ENCODE data around the gene EDIL3. TPM values are rescaled to one million over a fixed set of nuclear protein-coding genes. Genes with fewer than 3 reads are reported as not detected.

The EDIL3 gene
- total RNA-seq, 4 donors from 2014 or later, result 0.20 to 1.5 (median 0.75) TPM

DNA sequence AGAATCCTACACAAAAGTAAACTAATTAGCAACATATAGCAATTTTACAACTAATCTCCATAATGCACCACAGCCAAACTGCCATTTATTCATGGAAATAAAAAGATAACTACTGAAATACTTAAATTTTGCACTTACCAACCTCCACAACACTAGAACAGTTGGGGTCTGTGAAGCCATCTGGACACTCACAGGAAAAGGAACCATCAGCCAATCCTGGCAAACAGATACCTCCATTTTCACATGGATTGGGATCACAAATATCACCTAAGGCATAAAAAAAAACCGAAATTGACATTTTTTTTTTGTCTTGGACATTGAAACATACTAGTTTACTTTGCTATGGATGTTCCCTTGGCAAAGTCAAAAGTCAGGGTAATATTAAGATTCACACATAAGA is 130.7 kb downstream of the EDIL3 start:
- no peak overlapping the region for H3K27ac ChIP-seq
- no peaks in the 10 kb centered on the region for H3K4me1 ChIP-seq
- no peak overlapping the region for H3K4me3 ChIP-seq
- TF ChIP-seq, protein P1, sequence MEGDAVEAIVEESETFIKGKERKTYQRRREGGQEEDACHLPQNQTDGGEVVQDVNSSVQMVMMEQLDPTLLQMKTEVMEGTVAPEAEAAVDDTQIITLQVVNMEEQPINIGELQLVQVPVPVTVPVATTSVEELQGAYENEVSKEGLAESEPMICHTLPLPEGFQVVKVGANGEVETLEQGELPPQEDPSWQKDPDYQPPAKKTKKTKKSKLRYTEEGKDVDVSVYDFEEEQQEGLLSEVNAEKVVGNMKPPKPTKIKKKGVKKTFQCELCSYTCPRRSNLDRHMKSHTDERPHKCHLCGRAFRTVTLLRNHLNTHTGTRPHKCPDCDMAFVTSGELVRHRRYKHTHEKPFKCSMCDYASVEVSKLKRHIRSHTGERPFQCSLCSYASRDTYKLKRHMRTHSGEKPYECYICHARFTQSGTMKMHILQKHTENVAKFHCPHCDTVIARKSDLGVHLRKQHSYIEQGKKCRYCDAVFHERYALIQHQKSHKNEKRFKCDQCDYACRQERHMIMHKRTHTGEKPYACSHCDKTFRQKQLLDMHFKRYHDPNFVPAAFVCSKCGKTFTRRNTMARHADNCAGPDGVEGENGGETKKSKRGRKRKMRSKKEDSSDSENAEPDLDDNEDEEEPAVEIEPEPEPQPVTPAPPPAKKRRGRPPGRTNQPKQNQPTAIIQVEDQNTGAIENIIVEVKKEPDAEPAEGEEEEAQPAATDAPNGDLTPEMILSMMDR (IDR thresholded peaks at IDR 0.05 in 4 of 5, conservative IDR thresholded peaks at IDR 0.05 in 1 of 5), result no peak
- TF ChIP-seq POLR2A (IDR thresholded peaks at IDR 0.05), result no peak
- H3K27me3 ChIP-seq, result no peaks in the 10 kb centered on the region
- in situ Hi-C loops (cut with MboI; ENCODE audit: low sequenced_read_pairs in 4 of 4) (no loop called here), intact Hi-C loops (cut with DNase I; ENCODE audit: low total_unique reads) (no loop called here)
- DNase-seq (no peak), ATAC-seq (no peak)
- no peaks in the 10 kb centered on the region for H3K36me3 ChIP-seq
- no peaks in the 10 kb centered on the region for H3K9me3 ChIP-seq

DNA sequence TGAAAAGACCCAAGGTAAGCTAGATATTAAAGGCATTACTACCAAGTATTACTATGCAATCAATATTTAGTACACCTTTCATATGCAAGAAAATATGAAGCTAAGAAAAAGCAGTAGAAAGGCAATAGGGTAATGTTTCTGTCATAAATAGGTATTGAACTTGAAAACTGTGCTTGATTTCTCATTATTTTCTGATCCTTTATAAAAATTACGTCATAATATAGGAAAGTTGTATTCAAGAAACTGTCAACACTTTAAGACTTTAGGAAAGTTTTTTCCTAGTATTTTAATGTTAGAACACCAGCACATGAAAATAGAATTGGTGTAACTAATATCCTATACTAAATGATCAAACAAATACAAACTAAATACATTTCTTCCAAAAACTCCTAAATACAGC is 133.2 kb downstream of the EDIL3 start:
- no peak for ATAC-seq
- intact Hi-C loops (cut with DNase I; ENCODE audit: low total_unique reads) (no loop called here), in situ Hi-C loops (cut with MboI; ENCODE audit: low sequenced_read_pairs in 4 of 4) (no loop called here)
- Histone ChIP-seq H3K4me1 (no peaks in the 10 kb centered on the region), H3K36me3 (no peaks in the 10 kb centered on the region), H3K27me3 (no peaks in the 10 kb centered on the region), H3K4me3 (no peak overlapping the region), H3K9me3 (no peaks in the 10 kb centered on the region), H3K27ac (no peak overlapping the region)
- DNase-seq, result no peak
- TF ChIP-seq, protein P1 (IDR thresholded peaks at IDR 0.05 in 4 of 5, conservative IDR thresholded peaks at IDR 0.05 in 1 of 5), result no peak
- TF ChIP-seq POLR2A (IDR thresholded peaks at IDR 0.05), result no peak

DNA sequence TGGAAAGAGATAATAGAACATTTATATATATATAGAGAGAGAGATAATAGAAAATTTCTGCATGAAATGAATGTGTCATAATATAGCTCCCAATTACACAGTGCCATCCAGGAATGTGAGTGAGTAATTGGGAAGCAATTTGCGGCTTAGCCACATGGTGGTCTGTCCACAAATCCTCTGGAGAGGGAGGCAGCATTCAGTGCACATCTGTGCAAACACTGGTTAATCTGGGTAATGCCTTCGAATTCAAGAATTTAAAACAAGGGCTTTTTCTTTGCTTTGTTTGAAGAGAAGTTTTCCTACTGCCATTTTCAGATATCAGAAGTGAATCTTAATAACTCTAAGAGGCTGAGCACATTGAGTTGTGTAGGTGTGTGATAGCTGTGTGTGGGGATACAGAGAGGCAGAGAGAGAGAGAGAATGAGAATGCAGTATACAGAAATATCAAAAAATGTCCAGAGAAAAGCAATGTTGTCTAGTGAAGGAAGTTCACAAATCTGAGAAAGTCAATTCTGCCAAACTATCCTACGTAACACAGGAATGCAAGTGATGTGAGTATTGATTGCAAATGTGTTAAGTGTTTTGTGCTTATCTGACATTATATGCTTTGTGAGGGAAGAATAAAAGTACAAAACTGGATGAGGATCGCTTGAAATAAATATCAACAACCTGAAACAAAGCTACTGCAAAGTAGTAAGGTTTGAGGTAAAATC is 134.6 kb downstream of the EDIL3 start:
- no peaks in the 10 kb centered on the region for H3K27me3 ChIP-seq
- intact Hi-C loops (cut with DNase I; ENCODE audit: low total_unique reads), result no loop called here
- H3K36me3 ChIP-seq, result no peaks in the 10 kb centered on the region
- no peak overlapping the region for H3K4me3 ChIP-seq
- no peak for TF ChIP-seq POLR2A (IDR thresholded peaks at IDR 0.05)
- TF ChIP-seq, protein P1 (IDR thresholded peaks at IDR 0.05 in 4 of 5, conservative IDR thresholded peaks at IDR 0.05 in 1 of 5), result no peak
- ATAC-seq (no peak), DNase-seq (no peak)
- H3K4me1 ChIP-seq, result no peaks in the 10 kb centered on the region
- H3K27ac ChIP-seq, result no peak overlapping the region
- in situ Hi-C loops (cut with MboI; ENCODE audit: low sequenced_read_pairs in 4 of 4), result no loop called here
- no peaks in the 10 kb centered on the region for H3K9me3 ChIP-seq

DNA sequence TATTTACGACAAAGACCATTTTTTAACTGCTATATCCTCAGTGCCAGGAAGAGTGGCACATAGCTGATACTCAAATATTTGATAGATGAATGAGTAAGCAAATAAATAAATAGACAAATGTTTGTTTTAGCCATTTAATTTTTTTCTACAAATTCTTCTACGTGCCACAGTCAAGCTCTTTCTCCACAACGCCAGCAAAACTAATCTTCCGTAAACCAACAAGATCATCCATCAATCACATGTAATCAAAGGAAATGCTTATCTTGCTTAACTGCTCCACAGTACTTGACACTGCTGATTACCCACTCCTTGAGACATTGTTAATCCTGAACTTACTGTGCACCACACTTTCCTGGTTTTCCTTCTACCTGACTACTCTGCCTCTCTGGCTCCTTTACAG is 136.7 kb downstream of the EDIL3 start:
- Histone ChIP-seq H3K4me1 (no peaks in the 10 kb centered on the region), H3K4me3 (no peak overlapping the region), H3K9me3 (no peaks in the 10 kb centered on the region), H3K27ac (no peak overlapping the region), H3K27me3 (no peaks in the 10 kb centered on the region), H3K36me3 (no peaks in the 10 kb centered on the region)
- in situ Hi-C loops (cut with MboI; ENCODE audit: low sequenced_read_pairs in 4 of 4) (no loop called here), intact Hi-C loops (cut with DNase I; ENCODE audit: low total_unique reads) (no loop called here)
- ATAC-seq (no peak), DNase-seq (no peak)
- no peak for TF ChIP-seq POLR2A (IDR thresholded peaks at IDR 0.05)
- TF ChIP-seq, protein P1 (IDR thresholded peaks at IDR 0.05 in 4 of 5, conservative IDR thresholded peaks at IDR 0.05 in 1 of 5), result no peak

DNA sequence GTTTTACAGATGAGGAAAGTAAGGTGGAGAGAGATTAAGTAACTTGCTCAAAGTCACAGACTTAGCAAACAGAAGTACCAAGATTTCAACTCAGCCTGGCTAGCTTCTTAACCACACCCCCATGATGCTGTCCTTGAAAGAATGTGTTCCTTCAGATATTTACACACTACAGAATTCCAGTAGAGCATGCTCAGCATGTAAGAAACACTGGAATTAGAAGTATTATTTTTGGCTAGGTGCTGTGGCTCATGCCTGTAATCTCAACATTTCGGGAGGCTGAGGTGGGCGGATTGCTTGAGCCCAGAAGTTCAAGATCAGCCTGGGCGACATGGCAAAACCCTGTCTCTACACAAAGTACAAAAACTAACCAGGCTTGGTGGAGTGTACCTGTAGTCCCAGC is 142.4 kb downstream of the EDIL3 start:
- Histone ChIP-seq H3K36me3 (no peaks in the 10 kb centered on the region), H3K4me3 (no peak overlapping the region), H3K27ac (no peak overlapping the region), H3K27me3 (no peaks in the 10 kb centered on the region), H3K9me3 (no peaks in the 10 kb centered on the region), H3K4me1 (no peaks in the 10 kb centered on the region)
- intact Hi-C loops (cut with DNase I; ENCODE audit: low total_unique reads) (no loop called here), in situ Hi-C loops (cut with MboI; ENCODE audit: low sequenced_read_pairs in 4 of 4) (no loop called here)
- ATAC-seq (no peak), DNase-seq (no peak)
- TF ChIP-seq, protein P1 (IDR thresholded peaks at IDR 0.05 in 4 of 5, conservative IDR thresholded peaks at IDR 0.05 in 1 of 5), result no peak
- TF ChIP-seq POLR2A (IDR thresholded peaks at IDR 0.05), result no peak
